ENCODE data around the gene CCDC196.

The CCDC196 gene, protein sequence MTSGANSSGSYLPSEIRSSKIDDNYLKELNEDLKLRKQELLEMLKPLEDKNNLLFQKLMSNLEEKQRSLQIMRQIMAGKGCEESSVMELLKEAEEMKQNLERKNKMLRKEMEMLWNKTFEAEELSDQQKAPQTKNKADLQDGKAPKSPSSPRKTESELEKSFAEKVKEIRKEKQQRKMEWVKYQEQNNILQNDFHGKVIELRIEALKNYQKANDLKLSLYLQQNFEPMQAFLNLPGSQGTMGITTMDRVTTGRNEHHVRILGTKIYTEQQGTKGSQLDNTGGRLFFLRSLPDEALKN

DNA sequence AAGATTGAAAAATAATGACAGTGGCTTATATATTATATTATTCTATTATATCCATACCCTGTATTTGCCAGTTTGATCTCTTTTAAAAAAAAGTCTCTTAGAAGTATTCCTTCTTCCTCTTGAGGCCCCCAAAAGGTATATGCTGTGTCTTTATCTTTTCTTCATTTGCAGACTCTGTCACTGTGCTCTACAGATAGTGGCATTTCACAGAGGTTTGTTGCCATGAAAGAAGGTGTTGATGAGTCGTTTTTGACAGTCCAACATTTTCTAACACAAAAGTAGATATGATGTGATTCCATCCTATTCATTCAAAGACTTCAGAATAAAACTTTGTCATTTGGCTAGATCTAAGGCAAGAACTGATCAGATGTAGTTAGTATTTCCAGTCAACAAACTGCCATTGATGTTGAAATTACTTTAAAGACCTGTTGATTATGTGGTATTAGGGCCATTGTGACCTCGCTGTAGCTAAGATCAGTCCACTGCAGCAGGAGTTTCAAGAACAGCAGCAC is at the start of gene CCDC196:
Gene CCDC196, plus strand, starts transcription at position 462 of the 512 bp plus-strand sequence. CDS start 132 bp downstream, outside the sequence.
- no peak for DNase-seq

DNA sequence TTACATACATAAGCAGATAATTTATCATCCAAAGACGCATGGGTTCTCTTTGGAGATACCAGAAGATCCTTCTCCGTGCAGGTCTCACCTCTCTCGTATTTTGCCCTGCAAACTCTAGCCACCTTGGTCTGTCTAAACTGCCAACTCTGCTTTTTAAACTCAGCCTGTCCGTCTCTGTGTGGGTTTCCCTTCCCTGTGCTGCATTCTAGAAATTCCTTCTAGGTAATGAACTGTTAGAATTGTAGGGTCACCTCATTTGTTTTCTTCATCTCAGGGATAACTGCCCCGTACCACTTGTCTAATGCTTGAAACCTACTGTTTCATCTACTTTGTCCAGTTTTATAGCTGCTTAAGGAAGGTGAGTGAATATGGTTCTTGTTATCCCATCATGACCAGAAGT is 45.4 kb upstream of the CCDC196 start:
- DNase-seq: no peak

DNA sequence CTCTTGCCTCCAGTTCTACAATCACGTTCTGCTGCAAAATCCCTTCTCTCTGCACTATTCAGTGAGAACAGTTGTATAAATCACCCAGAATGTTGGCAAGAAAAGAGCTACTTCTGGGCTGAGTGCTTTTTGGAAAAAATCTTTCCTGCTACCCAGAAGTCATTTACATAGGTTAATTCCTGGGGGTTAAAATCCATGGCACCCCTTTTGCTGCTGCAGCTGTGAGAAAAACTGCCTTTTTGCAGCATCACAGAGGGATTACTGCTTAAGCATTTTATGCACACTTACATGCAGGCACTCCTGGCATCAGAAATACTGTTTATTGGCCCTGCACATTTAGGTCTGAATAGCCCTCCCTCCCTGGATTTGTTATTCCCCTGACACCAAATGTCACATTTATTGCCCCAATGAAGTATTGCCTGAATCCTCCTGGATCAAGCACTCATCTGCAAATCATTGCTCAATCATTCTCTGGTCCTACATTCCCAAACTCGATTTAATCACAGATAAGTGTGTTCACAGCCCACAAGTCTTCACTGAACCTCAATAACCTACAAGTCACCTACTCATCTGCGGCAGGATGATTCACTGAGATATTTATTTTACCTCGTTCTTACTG is 43.1 kb upstream of the CCDC196 start:
- DNase-seq: no peak

DNA sequence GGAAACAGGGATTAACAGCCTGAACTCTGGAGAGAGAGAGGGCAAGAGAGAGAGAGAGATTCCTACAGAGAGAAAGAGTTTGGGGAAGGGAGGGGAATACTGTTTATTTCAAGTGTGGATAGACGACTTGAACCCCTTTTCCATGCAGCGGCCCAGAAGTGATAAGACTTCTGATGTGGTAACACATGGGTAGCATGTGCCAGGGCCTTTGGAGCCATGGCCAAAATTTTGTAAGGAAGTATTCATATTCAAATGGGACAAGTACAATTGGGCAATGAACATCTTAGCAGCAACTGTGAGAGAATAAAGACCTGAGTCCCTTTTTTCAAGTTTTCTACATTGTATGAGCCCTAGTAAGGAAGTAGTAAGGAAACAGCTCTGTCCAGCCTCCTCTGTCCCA is 42.4 kb upstream of the CCDC196 start:
- no peak for DNase-seq

DNA sequence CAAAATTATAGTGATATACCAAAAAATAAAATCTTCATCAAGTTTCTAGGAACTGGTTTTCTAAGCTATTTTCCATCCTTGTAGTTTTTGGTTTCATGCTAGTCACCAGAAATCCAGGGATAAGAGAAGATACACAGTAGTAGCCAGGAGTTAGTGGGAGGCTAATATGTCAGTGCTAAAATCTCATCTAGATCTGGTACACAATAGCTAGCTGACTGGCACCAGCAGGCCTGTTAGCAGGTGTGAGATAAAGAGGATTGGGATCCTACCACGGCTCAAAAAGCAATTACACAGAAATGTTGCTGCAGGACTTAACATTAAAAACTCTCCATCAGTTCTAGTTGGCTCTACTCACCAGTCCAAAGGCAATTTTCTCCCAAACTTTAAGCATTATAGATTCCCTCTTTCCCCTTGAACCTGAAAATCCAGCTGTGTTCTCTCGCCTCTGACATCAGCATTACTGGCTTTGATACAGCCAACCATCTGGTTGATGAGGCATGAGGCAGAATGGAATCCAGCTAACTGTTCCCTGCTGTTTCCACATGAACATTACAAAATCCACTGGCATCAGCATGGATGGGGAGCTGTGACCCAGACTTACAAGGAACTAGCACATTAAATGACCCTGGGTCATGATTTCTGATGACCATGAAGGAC is 41.8 kb upstream of the CCDC196 start:
- DNase-seq: no peak

DNA sequence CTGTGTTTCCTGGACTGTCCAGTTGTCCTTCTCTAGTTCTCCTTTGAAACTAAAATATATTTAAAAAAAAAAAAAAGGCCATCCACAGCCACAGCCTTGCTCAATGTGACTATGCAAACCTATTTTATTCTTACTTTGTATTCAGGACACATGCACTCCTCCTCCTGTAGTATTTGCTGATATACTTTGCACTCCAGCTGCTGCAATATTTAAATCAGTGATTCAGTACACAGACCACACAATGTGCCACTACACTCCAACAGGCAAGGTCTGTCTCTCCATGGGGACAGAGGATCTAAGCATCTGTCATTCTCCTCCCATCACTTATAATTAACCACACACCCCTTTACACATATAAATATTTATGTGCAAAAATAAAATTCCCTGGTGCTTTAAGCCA is 40.2 kb upstream of the CCDC196 start:
- no peak for DNase-seq

DNA sequence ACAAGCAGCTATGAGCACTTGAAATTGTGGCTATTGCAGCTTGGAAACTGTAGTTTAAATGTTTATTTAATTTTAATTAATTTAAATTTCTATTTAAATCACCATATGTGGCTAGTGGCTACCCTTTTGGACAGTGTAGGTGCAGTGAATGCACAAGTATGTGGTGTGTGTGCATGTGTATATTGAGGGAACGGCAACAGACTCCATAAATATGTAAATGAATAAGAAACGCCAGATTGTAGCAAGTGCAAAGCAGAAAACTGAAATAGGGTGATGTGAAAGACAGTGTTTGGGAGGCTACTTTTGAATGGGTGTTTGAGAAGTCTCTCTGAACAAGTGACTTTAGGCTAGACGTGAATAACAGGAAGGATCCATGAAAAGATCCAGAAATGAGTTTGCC is 32.7 kb upstream of the CCDC196 start:
- DNase-seq: no peak

DNA sequence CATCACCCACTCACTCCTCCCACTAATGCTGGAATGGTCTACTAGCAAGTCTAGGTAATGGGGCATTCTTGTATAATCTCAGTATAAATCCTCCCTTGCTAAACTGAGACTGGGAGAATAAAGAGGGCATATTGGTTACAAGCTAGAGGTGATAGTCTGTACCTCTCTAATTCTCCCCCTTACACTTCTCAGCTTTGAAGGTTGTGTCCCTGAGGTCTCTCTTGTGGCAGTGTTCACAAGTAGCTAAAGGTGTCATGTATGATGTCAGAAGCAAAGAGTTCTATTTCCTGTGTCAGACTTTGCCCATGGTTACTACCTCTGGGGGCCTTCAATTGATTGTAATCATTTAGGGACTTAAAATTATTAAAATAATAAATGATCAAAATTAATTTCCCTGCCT is 26.6 kb upstream of the CCDC196 start:
- DNase-seq: no peak

DNA sequence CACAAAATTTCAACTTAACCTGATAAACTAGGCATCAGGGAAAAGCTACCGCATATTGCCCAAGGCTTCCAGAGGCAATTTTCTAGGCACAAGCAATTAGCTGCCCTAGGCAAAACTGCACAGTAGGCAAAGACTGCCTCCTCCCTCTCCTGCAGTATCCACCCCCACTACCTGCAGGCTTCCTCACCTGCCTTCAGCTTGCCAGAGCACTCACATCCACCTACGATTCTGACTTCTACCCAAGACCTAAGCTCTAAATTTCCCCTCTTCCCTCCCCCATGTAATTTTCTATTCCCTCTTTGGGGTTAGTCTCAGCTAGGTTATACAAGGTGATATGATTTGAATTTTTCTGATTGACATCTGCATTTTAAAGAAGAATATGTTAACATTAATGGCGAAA is 21.9 kb upstream of the CCDC196 start:
- no peak for DNase-seq

DNA sequence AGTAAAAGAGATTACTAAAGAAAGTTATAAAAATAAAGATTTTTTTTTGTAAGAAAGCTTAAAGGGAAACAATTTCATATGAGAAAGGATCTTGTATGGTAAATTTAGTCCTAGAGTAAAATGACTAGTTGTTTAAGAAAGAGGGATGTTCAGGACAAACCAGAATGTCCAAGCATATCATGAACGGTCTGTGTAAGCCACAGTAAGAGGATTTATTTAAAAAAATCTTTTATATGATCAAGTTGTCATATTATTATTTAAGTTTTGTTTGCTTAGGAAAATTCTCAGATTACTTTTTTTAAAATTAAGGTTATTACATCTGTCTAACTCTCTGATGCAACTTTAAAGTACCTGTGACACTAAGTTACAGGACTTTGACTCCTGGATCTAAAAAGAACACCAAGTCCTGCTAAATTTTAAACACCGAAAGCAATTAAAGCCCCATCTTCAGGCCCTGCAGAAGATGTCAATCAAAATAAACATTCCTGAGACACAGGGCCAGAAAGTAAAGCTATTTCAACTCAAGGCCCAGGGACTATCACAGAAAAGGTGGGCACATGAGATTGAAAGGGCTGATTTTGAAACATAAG is 17.3 kb upstream of the CCDC196 start:
- no peak for DNase-seq

DNA sequence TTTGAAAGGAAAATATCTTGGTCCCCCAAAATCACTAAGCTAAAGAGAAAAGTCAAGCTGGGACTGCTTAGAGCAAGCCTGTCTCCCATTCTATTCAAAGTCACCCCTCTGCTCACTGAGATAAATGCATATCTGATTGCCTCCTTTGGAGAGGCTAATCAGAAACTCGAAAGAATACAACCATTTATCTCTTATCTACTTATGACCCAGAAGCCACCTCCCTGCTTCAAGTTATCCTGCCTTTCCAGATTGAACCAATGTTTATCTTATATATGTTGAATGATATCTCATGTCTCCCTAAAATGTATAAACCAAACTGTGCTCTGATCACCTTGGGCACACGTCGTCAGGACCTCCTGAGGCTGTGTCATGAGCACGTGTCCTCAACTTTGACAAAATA is 14.6 kb upstream of the CCDC196 start:
- no peak for DNase-seq

DNA sequence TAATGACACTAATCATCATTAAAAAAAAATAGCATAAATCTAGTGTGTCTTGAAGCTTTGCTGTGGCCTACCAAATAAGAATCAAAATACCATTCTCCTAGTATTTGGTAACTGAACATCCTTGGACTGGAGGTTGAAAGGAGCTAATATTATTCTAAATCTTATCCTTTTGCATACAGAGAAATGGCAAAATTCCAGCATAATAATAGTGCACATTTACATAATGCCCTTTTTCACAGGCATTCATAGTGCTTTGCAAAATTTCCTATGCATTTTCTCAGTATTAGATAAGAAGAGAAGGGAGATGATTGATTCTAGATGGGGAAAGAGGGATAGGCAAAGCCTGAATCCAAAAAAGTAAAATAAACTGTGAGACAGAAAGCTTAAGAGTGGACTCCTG is 13.9 kb upstream of the CCDC196 start:
- no peak for DNase-seq

DNA sequence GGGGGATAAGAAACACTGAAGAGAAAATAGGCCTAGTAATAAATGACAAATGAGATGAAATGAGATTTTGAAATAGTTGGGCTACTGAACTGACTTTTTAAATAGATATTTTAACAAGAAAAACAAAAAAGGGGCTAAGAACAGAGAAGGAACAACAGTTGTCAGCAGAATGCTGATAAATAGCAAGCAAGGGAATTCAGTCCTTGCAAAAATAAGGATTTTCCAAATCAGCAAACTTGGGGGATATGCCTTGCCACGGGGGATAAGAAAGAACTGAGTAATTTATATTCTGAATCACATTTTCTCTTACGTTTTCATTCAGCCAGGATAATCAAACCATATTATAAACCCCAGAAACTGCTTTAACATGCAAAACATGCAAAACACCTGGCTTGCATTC is 12.9 kb upstream of the CCDC196 start:
- no peak for DNase-seq

DNA sequence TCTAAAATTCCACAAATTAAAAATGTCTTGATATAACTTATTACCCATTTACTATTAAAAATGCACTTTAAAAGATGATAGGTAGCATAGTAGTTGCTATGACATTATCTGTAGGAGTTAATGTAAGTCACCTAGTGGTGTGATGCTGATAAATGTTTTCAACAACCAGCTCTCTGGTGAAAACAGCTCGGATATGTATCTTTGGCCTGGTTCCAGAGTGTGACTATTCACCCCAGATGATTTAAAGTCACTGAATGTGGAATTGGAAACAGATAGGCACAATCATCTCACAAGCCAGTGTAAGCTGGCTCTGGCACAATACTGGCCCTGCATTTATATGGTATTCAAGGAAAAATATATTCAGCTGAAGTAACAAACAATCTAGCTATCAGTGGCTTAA is 9.2 kb upstream of the CCDC196 start:
- DNase-seq: no peak

DNA sequence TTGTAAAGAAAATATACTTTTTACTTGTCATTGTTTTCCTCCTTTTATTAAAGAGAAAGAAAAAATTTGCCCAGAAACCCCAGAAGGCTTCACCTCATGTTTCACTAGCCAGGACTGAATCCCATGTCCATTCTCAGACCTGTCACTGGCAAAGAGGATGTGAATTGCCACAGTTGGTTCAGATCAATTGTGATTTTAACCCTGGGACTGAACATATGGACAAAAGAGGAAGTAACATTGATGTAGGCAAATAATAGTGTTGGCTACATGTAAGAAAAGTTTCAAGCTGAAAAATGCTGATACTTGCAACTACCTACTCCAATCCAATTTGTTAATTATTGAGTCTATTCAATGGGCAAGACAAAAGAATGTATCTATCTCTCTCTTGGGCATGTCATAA is 8.6 kb upstream of the CCDC196 start:
- DNase-seq: no peak

DNA sequence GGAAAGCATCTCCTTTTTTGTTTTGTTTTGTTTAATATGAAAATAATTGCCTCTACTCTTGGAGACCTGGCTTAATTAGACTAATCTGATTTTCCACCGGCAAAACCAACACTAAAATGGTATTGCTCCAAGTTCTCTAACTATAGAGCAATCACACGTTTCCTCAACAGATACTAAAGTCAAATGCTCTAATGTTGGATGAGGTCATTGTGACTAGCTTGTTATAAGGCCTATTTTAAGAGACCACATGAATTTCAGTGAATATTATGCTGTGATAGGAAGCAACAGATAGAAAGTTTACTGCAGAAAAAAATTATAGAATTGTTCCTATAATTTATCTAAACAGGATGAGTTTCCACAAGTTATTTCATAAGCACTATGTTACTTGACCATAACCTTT is 3.3 kb upstream of the CCDC196 start:
- no peak for DNase-seq

DNA sequence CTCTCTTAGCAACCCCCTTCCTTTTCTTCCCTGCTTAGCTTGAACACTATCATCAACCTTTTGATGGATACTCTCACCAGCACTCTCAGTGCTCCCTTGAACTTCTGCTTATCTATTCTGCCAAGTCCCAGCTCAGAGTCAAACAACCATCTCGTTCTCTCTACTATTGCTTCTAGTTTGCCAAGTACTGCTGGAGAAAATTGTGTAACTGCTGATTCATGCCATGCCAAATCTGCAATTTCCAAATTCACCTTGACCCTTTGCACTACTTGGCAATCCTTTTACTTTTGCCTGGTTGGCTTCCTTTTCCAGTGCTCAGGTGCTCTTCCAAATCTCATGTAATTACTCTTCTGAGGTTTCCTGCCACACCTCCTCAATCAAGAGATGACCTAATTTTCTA is 2.8 kb upstream of the CCDC196 start:
- DNase-seq: no peak

DNA sequence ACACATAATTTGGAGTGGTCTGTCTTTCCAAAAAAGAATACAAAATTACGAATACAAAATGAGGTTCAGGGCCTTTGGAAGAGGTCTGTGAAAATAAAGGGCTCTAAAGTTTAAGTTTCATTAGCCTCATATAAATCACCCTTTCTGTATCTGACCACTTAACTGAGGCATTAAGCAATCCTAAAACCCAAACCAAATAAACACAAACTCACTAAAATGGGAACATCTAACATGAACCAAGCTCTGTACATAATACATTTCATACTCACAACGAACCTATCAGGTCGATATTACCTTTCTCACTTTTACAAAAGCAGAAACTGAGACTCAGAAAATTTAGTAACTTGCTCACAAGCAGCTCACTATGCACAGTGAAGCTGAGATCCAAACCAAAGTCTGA is 1.1 kb upstream of the CCDC196 start:
- no peak for DNase-seq

DNA sequence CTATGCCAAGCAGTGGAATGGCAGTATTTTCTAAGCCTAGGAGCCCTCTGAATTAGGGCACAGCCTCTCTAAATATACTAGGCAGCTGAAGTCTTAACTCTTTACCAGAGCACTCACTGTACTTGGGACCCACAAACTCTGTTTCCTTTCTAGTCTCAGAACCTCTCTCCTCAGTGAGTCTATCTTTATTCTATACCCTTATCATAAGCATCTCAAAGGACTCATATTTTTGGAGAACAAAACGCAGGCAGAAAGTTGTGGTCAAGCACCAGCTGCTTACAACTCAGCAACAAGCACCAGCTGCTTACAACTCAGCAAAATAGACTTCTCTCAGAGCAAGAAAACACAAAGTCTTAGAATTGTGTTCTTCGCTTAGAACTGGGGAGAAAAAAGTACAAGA is 993 bp downstream of the CCDC196 start:
- DNase-seq: no peak

DNA sequence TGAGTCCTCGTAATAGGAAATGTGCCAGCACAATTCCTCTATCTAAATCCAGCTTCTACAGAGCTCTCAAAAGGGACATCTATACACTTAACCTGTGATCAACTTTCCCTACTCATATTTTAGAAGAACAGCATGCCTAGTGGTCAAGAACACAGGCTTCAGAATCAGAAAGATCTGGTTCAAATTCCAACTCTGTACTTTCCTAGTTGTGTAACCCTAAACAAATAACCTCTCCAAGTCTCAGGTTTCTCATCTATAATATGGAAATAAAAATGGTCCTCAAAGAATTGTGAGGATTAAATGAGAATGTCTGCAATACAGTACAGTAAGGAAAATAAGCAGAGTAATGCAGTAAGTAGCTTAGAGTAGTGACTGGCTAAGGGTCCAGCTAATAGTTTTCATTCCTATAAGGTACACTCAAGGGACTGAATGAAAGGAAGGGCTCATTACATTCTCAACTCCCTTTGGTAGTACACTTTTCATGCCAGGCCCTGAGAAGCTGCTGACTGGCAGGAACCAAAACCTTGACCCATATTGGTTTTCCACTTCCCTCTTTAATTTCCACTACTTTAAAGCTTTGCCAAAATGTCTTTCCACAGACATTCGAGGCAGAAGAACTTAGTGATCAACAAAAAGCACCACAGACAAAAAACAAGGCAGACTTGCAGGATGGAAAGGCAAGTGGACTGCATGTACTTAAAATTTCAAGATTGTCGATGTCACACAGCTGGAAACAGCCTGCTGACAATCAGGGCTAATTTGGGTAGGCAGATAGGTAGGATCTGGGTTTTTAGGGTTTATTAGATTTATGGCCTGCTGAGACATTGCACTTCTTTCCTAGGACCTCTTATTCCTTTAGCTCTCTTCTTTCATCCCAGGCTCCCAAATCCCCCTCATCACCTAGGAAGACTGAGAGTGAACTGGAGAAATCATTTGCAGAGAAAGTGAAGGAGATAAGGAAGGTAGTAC is 4.3 kb downstream of the CCDC196 start:
- DNase-seq: no peak

DNA sequence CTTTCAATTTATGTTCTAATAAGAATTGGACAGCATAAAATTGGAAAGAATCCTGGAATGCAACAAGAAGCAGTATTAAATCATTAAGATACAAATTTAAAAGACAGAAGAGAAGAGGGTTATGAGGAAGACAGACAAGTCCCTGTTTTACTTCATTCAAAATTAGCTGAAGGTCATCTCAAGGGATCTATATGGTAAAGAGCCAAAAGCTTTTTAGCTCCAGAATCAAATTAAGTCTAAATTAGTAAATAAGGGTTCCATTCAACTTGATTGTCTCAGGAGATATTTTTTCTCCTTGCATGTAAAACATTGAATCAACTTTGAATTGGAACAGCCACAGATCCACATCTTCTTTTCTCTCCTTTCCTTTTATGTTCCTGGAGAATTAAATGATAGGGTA is 7.6 kb downstream of the CCDC196 start:
- DNase-seq: no peak

DNA sequence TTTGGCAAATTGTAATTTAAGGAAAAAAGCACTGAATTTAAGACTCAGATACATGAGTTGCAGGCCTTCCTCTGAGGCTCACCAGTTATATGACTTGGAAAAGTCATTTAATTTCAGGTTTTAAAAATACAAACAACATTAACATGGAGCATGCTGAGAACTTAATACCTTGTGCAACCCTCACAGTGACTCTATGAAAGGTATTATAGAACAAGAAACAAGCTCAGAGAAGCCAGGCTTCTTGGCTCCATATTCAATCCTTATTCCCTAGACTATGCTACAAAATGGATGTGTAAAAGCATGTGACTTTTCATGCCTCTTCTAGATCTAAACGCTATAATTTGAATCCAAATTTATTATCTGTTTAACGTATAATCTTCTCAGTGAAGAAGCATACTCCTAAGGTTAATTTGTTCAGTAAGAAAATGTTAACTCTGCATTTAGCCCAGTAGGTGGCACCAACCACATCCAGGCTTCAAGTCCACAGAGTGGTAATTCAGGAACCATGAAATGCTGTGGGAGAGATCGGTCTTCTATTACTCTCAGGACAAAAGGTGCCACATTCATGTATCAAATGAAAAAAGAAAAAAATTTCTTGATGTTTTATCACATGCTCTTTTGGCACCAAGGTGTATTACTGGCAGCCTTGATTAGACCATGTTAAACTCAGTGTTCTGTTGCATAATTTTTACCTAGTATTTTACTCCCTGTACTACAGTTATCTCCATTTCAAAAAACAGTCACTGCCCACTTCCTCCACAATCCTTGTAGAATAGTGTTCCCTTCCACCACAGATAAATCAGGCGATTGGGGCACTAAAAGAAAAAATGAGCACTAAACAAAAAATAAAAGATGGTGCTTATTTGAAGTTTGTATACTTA is 9.3 kb downstream of the CCDC196 start:
- DNase-seq: peak; percentile 59

Measured in NCI-H1105 (cell line).